B cell (primary cell): ENCODE results near the gene VPS13D. TPM values are rescaled to one million over a fixed set of nuclear protein-coding genes. Genes with fewer than 3 reads are reported as not detected.

Experiments used
- ATAC-seq: fragments of 200-7000 bp; cut with Tn5 transposase; one replicate; pipeline ENCODE4 v1.10.0; 2021; ENCODE audit warnings: low read depth, mild to moderate bottlenecking, moderate number of reproducible peaks, moderate library complexity
- CTCF ChIA-PET: fragments of 350-600 bp; sonication (Branson Sonifier 250); formaldehyde crosslinking; loops from one replicate; lab custom pipeline; 2021; ENCODE audit warnings: antibody characterized with exemption, inconsistent platforms; lab: Charles Lee
- POLR2A ChIA-PET: fragments of 350-600 bp; sonication (Branson Sonifier 250); formaldehyde crosslinking; loops from one replicate; lab custom pipeline; 2021; ENCODE audit warnings: antibody characterized with exemption; lab: Charles Lee
- DNase-seq: peaks from one replicate; pipeline ENCODE4 v3.0.0; 2013
- H2AFZ ChIP-seq: 2 replicates; pipeline ENCODE4 v1.6.1; 2012; ENCODE audit warnings: mild to moderate bottlenecking, low read depth, low read length; ENCODE audit not compliant: insufficient read depth, poor library complexity, severe bottlenecking
- H3K27ac ChIP-seq, 2 donors: 1 replicate in 1 of 2; 2 replicates in 1 of 2; pipeline ENCODE4 v1.5.1; 2012 to 2013; ENCODE audit warnings: low read length in 2 of 2, mild to moderate bottlenecking in 2 of 2, moderate library complexity in 1 of 2
- H3K27me3 ChIP-seq, 4 experiments: fragments of 200-600 bp in 1 of 4; sonication (generic) in 1 of 4; replicated peaks in 1 of 4; 1 replicate in 2 of 4; 2 replicates in 2 of 4; pipeline versions ENCODE4 v1.6.1 to v1.7.0; 2013 to 2016; ENCODE audit warnings: low read length in 3 of 4, mild to moderate bottlenecking in 2 of 4, mixed read lengths in 1 of 4, moderate library complexity in 1 of 4; ENCODE audit not compliant: insufficient read depth in 4 of 4, control insufficient read depth in 3 of 4; ENCODE audit errors: control extremely low read depth in 1 of 4
- H3K36me3 ChIP-seq, 2 experiments: replicated peaks in 1 of 2; 1 replicate in 1 of 2; 2 replicates in 1 of 2; pipeline versions ENCODE4 v1.6.1 to v1.7.1; 2013; ENCODE audit warnings: low read length in 1 of 2; ENCODE audit not compliant: insufficient read depth in 2 of 2, control insufficient read depth in 1 of 2; ENCODE audit errors: control extremely low read depth in 1 of 2, extremely low read depth in 1 of 2
- H3K4me1 ChIP-seq, 2 donors: fragments of 200-600 bp in 1 of 2; sonication (generic) in 1 of 2; 1 replicate in 1 of 2; 2 replicates in 1 of 2; pipeline versions ENCODE4 v1.5.1 to v1.6.1; 2013 to 2017; ENCODE audit warnings: low read length in 2 of 2; ENCODE audit not compliant: control insufficient read depth in 2 of 2, insufficient read depth in 2 of 2
- H3K4me2 ChIP-seq: replicated peaks from 2 replicates; pipeline ENCODE3; 2012; ENCODE audit warnings: mild to moderate bottlenecking, low read depth, low read length; ENCODE audit not compliant: poor library complexity, severe bottlenecking
- H3K4me3 ChIP-seq, 5 experiments: fragments of 200-600 bp in 1 of 5; sonication (generic) in 1 of 5; 1 replicate in 3 of 5; 2 replicates in 2 of 5; pipeline versions ENCODE4 v1.5.1 to v1.7.0; 2011 to 2016; ENCODE audit warnings: low read length in 4 of 5, mild to moderate bottlenecking in 4 of 5, low read depth in 2 of 5, control low read depth in 1 of 5, moderate library complexity in 1 of 5; ENCODE audit not compliant: insufficient read depth in 1 of 5; ENCODE audit errors: control extremely low read depth in 1 of 5, extremely low read depth in 1 of 5
- H3K79me2 ChIP-seq: fragments of 200-600 bp; sonication (generic); one replicate; pipeline ENCODE4 v1.6.0; 2016; ENCODE audit warnings: low read length; ENCODE audit not compliant: control insufficient read depth, insufficient read depth
- H3K9ac ChIP-seq: fragments of 200-600 bp; sonication (generic); 2 replicates; pipeline ENCODE4 v1.6.1; 2017; ENCODE audit warnings: mild to moderate bottlenecking, low read length, moderate library complexity
- H3K9me3 ChIP-seq, 3 donors: one replicate each; pipeline versions ENCODE4 v1.6.1 to v1.7.1; 2013; ENCODE audit warnings: low read length in 2 of 3; ENCODE audit not compliant: control insufficient read depth in 2 of 3, insufficient read depth in 1 of 3; ENCODE audit errors: control extremely low read depth in 1 of 3
- H4K20me1 ChIP-seq: 2 replicates; pipeline ENCODE4 v1.6.0; 2012; ENCODE audit warnings: mild to moderate bottlenecking, low read length; ENCODE audit not compliant: insufficient read depth, control insufficient read depth, poor library complexity, severe bottlenecking
- H3K27ac Mint-ChIP-seq: one replicate; pipeline ENCODE4 v1.8.0; 2021; ENCODE audit warnings: mixed read lengths
- H3K27me3 Mint-ChIP-seq: one replicate; pipeline ENCODE4 v1.8.0; 2021; ENCODE audit warnings: mixed read lengths
- H3K4me1 Mint-ChIP-seq: one replicate; pipeline ENCODE4 v1.8.0; 2021; ENCODE audit warnings: mixed read lengths
- H3K4me3 Mint-ChIP-seq: one replicate; pipeline ENCODE4 v1.8.0; 2021; ENCODE audit warnings: mixed read lengths
- H3K9me3 Mint-ChIP-seq: one replicate; pipeline ENCODE4 v1.8.0; 2022; ENCODE audit warnings: mixed read lengths; ENCODE audit not compliant: insufficient read depth
- EZH2 ChIP-seq: IDR thresholded peaks from 2 replicates; pipeline ENCODE4 v1.6.1; 2012; ENCODE audit warnings: borderline replicate concordance, low read depth, mild to moderate bottlenecking, moderate library complexity, low read length; ENCODE audit not compliant: insufficient read depth, poor library complexity, severe bottlenecking
- WGBS: methylation state at CpG from one replicate; pipeline ENCODE4 v1.1.5; 2013; ENCODE audit warnings: missing lambda C conversion rate; ENCODE audit not compliant: insufficient coverage; 5-methylcytosine and 5-hydroxymethylcytosine counted together
- intact Hi-C: fragments of 100-400 bp; cut with micrococcal nuclease; formaldehyde crosslinking; loops from one replicate; pipeline ENCODE4 v1.10.0; 2022
- polyA plus RNA-seq: library from polyadenylated mRNA; depleted of rRNA; stranded (reverse); fragments of >200 nt; gene quantifications from 2 replicates; pipeline ENCODE4 v1.2.3, GENCODE V29; 2012
- total RNA-seq, 2 donors: library from RNA; stranded (reverse); fragments of 120-200 nt in 1 of 2; gene quantifications; 1 replicate in 1 of 2; 2 replicates in 1 of 2; pipeline versions ENCODE4 v1.2.3 to v1.2.4, GENCODE V29; 2013 to 2022
- TF ChIP-seq, protein P1 (sequence below): fragments of 200-600 bp; IDR thresholded peaks from one replicate; pipeline ENCODE4 v1.8.0; 2022; ENCODE audit warnings: antibody characterized with exemption, mild to moderate bottlenecking

VPS13D gene
- total and polyA plus RNA-seq, 2 donors (not counting 1 experiment from before 2014, with no cell fraction given): 29.9 to 104 TPM

DNA sequence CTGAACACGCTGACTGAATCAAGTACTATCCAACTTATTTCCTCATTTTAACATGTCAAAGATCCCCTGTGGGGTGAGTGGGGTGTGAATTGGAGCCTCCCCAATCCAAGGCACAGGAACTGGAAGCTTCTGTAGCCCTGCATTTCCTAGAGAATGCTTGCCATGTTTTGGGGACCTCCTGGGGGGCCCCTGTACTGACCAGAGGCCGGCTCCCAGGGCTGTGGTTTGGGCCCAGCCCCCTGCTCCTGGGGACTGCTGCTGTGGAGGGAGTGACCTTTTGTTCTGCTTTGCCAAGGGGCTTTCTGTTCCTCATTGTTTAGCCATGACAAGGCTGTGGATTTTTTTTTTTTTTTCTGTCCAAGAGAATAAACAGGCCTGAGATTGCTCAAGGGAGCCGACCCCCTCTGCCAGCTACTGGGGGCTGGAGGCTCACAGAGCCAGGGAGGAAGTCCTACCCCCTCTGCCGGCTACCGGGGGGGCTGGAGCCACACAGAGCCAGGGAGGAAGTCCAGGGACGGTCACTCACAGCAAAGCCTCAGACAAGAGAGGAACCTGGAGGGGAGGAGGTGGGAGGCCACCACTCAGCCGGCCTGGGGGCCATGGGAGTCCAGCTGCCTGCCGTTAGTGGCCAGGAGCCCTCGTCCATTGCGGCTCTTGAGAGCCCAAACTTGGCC is 45.7 kb upstream of the VPS13D start:
- peaks cover 0 to 39% of the 10 kb centered on the region in 2 experiments for H3K36me3 ChIP-seq
- H3K4me2 ChIP-seq: peak overlapping the region; percentile 48
- peaks cover 88% of the 10 kb centered on the region for H3K79me2 ChIP-seq
- peak overlapping the region; percentile 67 for H3K4me3 Mint-ChIP-seq
- peak overlapping the region; percentile 14 for H3K9ac ChIP-seq
- peak overlapping the region; percentile 26 to 43 for H3K27ac ChIP-seq
- H2AFZ ChIP-seq: no peak overlapping the region
- intact Hi-C loops: loop anchor here (2.0 to 5.0 kb wide), 2 partner anchors 31 to 42 kb away; no protein-coding TSS in a partner anchor
- H3K4me1 ChIP-seq: peaks cover 25 to 62% of the 10 kb centered on the region in 2 donors
- no peak overlapping the region for H3K4me3 ChIP-seq
- H3K9me3 ChIP-seq: no peaks in the 10 kb centered on the region
- H3K27me3 ChIP-seq: no peaks in the 10 kb centered on the region
- WGBS: 35% methylated on average over 8 of the region's 10 CpGs
- TF ChIP-seq, protein P1, sequence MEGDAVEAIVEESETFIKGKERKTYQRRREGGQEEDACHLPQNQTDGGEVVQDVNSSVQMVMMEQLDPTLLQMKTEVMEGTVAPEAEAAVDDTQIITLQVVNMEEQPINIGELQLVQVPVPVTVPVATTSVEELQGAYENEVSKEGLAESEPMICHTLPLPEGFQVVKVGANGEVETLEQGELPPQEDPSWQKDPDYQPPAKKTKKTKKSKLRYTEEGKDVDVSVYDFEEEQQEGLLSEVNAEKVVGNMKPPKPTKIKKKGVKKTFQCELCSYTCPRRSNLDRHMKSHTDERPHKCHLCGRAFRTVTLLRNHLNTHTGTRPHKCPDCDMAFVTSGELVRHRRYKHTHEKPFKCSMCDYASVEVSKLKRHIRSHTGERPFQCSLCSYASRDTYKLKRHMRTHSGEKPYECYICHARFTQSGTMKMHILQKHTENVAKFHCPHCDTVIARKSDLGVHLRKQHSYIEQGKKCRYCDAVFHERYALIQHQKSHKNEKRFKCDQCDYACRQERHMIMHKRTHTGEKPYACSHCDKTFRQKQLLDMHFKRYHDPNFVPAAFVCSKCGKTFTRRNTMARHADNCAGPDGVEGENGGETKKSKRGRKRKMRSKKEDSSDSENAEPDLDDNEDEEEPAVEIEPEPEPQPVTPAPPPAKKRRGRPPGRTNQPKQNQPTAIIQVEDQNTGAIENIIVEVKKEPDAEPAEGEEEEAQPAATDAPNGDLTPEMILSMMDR: peak; percentile 24
- no peak for TF ChIP-seq EZH2
- DNase-seq: peak; percentile 60
- peak; percentile 67 for ATAC-seq
- ChIA-PET CTCF (interaction anchor here (0.6 to 8.3 kb wide), 7 partner anchors 12 to 66 kb away, joined by 3 to 96 read pairs (median 4); no protein-coding TSS in a partner anchor), POLR2A (interaction anchor here (0.7 to 1.0 kb wide), 2 partner anchors 11 to 60 kb away, joined by 4 to 5 read pairs; no protein-coding TSS in a partner anchor)
- H3K27me3 Mint-ChIP-seq: no peaks in the 10 kb centered on the region
- H3K27ac Mint-ChIP-seq: peak overlapping the region; percentile 87
- peaks cover 84% of the 10 kb centered on the region for H4K20me1 ChIP-seq
- H3K4me1 Mint-ChIP-seq: peaks cover 64% of the 10 kb centered on the region
- H3K9me3 Mint-ChIP-seq: no peaks in the 10 kb centered on the region
